Mesodermal cell (in vitro differentiated cells): ENCODE measurements around the gene ZNF813.
"Not testable (repeated sequence)": the region's sequence is repeated elsewhere in the genome, so short reads cannot be mapped to it uniquely, and the experiment has no call there.

Experiments used
- H3K27ac ChIP-seq: 2 replicates; pipeline ENCODE4 v1.7.0; 2013; ENCODE audit warnings: mild to moderate bottlenecking, low read depth, low read length, moderate library complexity; ENCODE audit not compliant: severe bottlenecking
- H3K36me3 ChIP-seq: 2 replicates; pipeline ENCODE4 v1.7.1; 2013; ENCODE audit warnings: mild to moderate bottlenecking, low read length, moderate library complexity; ENCODE audit not compliant: control insufficient read depth, insufficient read depth
- H3K4me1 ChIP-seq: one replicate; pipeline ENCODE4 v1.7.1; 2013; ENCODE audit warnings: mild to moderate bottlenecking, low read length; ENCODE audit not compliant: insufficient read depth, control insufficient read depth, poor library complexity, severe bottlenecking
- H3K4me3 ChIP-seq: 2 replicates; pipeline ENCODE4 v1.7.0; 2013; ENCODE audit warnings: low read length, control low read depth, mild to moderate bottlenecking; ENCODE audit not compliant: insufficient read depth, poor library complexity, severe bottlenecking; ENCODE audit errors: extremely low read depth
- H3K9me3 ChIP-seq: 2 replicates; pipeline ENCODE4 v1.7.1; 2013; ENCODE audit warnings: mild to moderate bottlenecking, low read length, moderate library complexity; ENCODE audit not compliant: control insufficient read depth
- WGBS, 2 experiments: methylation state at CpG; one replicate each; pipeline ENCODE4 v1.1.5; 2013; ENCODE audit warnings: missing lambda C conversion rate in 2 of 2; ENCODE audit not compliant: insufficient coverage in 2 of 2; 5-methylcytosine and 5-hydroxymethylcytosine counted together

ZNF813 gene

DNA sequence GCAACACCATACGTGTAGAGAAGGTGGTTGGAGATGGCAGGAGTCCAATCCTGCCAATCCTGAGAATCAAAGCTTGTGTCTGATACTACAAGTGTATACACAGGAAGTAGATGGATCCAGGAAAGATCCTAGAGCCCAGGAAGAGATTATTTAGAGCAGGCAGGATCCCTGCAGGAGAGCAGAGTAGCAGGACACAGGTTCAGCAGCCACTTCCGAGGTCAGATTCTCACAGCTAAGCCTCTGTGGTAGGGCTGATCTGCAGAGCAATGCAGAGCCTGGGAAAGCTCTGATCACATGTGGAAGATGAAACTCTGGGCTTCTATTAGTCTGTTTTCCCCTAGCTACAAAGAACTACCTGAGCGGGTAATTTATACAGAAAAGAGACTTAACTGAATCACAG is 41.9 kb downstream of the ZNF813 start:
- H3K9me3 ChIP-seq: no peaks in the 10 kb centered on the region
- no peaks in the 10 kb centered on the region for H3K36me3 ChIP-seq
- WGBS, 2 experiments: 89 to 100% methylated on average over 1 of the region's 3 CpGs
- no peak overlapping the region for H3K4me3 ChIP-seq
- no peak overlapping the region for H3K27ac ChIP-seq
- H3K4me1 ChIP-seq: no peaks in the 10 kb centered on the region

DNA sequence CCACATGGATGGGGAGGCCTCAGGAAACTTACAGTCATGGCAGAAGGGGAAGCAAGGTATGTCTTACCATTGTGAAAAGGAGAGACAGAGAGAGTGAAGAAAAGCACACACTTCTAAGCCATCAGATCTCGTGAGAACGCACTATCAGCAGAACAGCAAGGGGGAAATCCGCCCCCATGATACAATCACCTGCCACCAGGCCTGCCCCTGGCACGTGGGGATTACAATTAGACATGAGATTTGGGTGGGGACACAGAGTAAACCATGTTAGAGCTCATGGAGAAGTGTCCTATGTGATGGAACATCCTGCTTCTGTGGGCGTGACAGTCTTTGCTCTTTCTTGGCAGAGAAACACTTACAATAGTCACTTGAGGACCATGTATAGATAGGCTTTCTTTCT is 42.3 kb downstream of the ZNF813 start:
- no peak overlapping the region for H3K4me3 ChIP-seq
- no peaks in the 10 kb centered on the region for H3K4me1 ChIP-seq
- WGBS, 2 experiments: 58 to 85% methylated on average over 3 to 5 of the region's 5 CpGs
- no peaks in the 10 kb centered on the region for H3K9me3 ChIP-seq
- H3K27ac ChIP-seq: no peak overlapping the region
- no peaks in the 10 kb centered on the region for H3K36me3 ChIP-seq

DNA sequence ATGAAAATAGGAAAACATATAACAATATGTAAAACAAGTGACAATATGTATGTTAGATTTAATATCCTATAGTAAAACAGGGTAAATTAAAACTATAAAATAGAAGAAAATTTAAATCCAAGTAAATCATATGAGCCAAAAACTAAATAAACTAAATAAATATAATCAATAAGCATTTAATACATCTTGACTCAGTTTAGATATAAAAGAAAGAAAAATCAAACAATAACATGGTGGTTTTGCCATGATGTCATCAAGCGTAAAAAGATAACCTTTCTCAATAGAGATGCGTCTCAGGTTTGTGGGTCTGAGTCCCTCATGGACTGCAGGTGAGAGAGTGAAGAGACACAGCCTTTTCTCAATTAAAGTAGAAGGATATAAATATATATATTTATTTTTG is 43.8 kb downstream of the ZNF813 start:
- WGBS, 2 experiments: no CpG with 5 or more reads among the region's 2 CpGs
- no peaks in the 10 kb centered on the region for H3K36me3 ChIP-seq
- H3K4me3 ChIP-seq: no peak overlapping the region

DNA sequence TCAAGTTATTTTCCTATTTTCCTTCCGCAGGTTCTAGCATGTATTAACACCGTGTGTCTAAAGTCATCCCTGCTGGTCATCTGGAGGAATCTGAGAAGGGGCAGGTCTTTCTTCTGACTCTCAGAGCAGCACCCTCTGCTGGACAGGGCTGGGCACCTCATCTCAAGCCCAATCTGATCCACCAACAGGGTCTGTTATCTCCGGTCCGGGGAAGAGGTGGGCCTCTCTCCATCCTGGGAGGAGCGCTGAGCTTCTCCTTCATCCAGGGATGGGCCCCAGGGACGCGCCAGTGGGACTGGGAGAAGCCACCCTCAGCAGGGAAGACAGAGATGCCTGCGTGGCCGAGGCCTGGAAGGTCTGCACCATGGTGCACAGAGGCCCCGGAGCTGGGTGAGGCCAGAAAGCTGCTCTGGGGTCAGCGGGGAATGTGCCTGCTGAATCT is 44.4 kb downstream of the ZNF813 start:
- Histone ChIP-seq H3K36me3 (no peaks in the 10 kb centered on the region), H3K9me3 (no peaks in the 10 kb centered on the region), H3K27ac (no peak overlapping the region), H3K4me3 (no peak overlapping the region), H3K4me1 (no peaks in the 10 kb centered on the region)
- WGBS, 2 experiments: 52 to 56% methylated on average over 8 to 10 of the region's 11 CpGs

More for the DNA sequence above, 43.8 kb downstream of the ZNF813 start:
- Histone ChIP-seq H3K27ac (no peak overlapping the region), H3K9me3 (no peaks in the 10 kb centered on the region), H3K4me1 (no peaks in the 10 kb centered on the region)

DNA sequence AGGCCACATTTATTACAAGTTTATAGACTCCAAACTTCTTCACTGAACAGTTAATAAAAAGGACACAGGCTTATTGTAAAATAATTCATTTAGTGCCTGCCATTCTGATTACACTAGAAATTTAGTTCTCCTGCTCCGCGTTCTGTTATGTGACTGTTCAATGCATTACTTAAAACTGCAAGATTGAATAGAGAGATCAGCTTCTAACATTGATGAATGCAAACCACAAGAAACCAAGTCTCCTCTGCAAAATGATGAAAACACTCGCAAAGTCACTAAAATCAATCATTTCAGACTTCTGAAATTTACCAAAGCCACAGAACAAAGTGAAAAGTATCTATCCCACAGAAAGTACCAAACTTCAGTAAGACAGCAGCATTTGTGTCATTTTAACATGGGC is 47.5 kb downstream of the ZNF813 start:
- not testable (repeated sequence) for H3K4me3 ChIP-seq, H3K9me3 ChIP-seq, H3K27ac ChIP-seq, H3K4me1 ChIP-seq, H3K36me3 ChIP-seq
- 100% methylated on average over 2 of the region's 3 CpGs; no CpG with 5 or more reads in 1 of the 2 experiments for WGBS, 2 experiments

DNA sequence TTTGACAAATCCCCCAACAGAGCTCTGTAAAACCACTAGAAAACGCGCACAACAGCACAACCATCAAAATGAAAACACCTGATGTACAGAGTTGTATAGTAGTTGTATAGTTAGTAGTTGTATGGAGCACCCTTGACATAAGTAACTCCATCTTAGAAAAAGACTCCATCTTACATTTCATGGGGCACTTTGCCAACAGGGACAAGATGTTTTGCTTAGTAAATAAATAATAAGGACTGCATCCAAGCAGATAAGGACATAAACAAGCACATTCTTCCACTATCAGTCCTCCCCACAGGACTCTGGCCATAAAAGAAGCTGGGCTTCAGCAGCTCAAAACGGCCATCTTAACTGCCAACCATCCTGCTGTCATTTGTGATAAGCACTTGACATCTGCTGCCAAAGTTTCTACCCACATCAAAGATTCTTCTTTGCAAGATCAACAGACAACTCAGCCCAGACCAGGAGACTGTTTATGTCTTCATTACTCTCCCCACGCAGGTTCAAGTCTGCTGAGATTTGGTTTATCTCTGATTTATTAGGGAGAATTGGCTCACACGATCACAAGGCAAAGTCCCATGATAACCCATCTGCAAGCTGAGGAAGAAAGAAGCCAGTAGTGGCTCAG is 49.7 kb downstream of the ZNF813 start:
- H3K27ac ChIP-seq: no peak overlapping the region

DNA sequence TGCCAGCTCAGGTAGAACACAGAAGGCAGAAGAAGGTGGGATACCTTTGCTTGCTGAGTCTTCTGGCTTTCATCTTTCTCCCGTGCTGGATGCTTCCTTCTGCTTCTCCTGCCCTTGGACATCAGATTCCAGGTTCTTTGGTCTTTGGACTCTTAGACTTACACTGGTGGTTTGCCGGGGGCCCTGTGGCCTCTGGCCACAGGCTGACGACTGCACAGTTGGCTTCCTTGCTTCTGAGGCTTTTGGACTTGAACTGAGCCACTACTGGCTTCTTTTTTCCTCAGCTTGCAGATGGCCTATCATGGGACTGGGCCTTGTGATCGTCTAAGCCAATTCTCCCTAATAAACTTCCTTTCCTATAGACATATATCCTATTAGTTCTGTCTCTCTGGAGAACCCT is 50.6 kb downstream of the ZNF813 start:
- Histone ChIP-seq H3K27ac (no peak overlapping the region), H3K36me3 (peaks cover 5% of the 10 kb centered on the region), H3K9me3 (no peaks in the 10 kb centered on the region), H3K4me3 (no peak overlapping the region), H3K4me1 (peaks cover 7% of the 10 kb centered on the region)
- WGBS, 2 experiments: 77 to 90% methylated on average over 4 of the region's 4 CpGs

More for the DNA sequence above, 49.7 kb downstream of the ZNF813 start:
- 61 to 86% methylated on average over 2 of the region's 5 CpGs for WGBS, 2 experiments
- Histone ChIP-seq H3K4me3 (no peak overlapping the region), H3K4me1 (peaks cover 7% of the 10 kb centered on the region), H3K36me3 (no peaks in the 10 kb centered on the region), H3K9me3 (no peaks in the 10 kb centered on the region)

DNA sequence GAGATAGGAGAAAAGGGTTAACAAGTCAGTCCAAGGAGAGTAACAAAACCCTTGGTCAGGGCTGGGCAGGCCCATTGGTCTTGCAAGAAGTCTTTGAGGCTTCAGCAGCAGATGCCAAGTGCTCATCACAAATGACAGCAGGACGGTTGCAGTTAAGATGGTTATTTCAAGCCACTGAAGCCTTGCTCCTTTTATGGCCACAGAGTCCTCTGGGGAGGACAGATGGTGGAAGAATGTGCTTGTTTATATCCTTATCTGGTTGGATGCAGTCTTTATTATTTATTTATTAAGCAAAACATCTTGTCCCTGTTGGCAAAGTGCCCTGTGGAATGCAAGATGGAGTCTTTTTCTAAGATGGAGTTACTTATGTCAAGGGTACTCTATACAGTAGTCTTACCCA is 51.2 kb downstream of the ZNF813 start:
- H3K4me3 ChIP-seq: no peak overlapping the region
- no peak overlapping the region for H3K27ac ChIP-seq
- WGBS, 2 experiments: 50% methylated on average over 1 of the region's 1 CpG
- H3K9me3 ChIP-seq: no peaks in the 10 kb centered on the region
- peaks cover 11% of the 10 kb centered on the region for H3K36me3 ChIP-seq
- peaks cover 7% of the 10 kb centered on the region for H3K4me1 ChIP-seq

DNA sequence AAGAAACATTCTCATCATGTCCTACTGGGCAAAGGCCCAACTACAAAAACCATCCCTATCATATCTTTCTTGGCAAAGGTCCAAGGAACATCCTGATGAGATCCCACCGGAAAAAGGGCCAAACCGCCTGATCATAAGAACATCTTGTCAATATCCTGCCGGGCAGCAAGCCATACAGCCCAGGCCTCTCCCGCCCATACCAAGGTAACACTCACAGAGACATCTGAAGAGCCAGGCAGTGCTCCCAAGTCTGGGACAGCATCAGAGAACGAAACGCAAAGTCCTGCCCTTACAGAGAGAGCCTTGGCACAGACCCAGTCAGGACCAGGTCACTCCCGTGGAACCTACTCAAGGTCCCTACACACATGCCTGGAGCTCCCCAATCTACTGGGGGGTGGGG is 51.9 kb downstream of the ZNF813 start:
- peaks cover 7% of the 10 kb centered on the region for H3K4me1 ChIP-seq
- WGBS, 2 experiments: 92 to 97% methylated on average over 6 to 7 of the region's 7 CpGs
- no peaks in the 10 kb centered on the region for H3K9me3 ChIP-seq
- H3K4me3 ChIP-seq: no peak overlapping the region
- no peak overlapping the region for H3K27ac ChIP-seq
- H3K36me3 ChIP-seq: peaks cover 13% of the 10 kb centered on the region

DNA sequence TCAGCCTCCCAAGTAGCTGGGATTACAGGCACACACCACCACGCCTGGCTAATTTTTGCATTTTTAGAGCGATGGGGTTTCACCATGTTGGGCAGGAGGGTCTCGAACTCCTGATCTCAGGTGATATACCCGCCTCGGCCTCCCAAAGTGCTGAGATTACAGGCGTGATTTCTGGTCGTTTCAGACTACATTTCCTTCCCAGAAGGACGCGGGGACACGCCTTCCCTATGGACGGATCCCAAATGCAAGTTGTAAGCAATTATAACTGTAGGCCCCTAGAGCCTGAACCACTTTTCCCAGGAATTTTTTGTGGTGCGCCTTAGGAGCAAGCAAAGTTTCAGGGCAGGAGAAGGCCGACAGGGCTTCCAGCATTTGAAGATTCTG is 52.6 kb downstream of the ZNF813 start:
- H3K4me3 ChIP-seq: peak overlapping the region; percentile 87

DNA sequence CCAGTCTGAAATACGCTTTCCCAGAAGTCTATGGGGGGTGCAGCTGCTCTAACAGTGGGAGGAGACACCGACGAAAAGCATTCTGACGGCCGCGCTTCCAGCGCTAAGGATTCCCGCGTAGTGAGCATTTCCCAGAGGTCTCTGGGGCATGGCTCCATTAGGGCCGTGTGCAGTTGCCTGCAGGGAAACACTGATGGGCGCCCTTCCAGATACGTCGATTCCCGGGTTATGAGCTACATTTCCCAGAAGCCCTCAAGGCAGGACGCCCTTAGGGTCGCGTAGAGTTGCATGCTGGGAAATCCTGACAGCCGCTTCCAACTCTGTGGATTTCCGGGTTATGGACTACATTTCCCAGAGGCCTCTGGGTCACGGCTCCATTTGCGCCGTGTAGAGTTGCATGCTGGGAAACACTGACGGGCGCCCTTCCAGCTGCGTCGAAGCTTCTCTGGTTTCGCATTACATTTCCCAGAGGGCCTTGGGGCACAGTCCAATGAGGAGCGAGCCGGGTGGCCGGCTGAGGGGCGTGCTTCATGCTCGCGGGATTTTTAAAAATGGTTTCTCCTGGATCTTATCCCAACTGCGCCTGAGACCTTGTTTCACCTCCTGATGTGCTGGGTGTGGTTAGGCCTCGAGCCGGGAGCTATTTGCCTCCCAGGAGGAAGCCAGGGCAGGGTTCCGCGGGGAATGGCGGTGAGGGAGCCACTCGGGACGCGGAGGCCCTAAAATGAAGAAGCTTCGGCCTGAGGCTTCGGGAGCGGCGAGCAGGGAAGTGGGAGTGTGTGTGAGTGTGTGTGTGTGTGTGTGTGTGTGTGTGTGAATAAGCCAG is 53.2 kb downstream of the ZNF813 start:
- WGBS, 2 experiments: 4 to 6% methylated on average over 34 to 42 of the region's 46 CpGs

More for the DNA sequence above, 52.6 kb downstream of the ZNF813 start:
- peak overlapping the region; percentile 83 for H3K27ac ChIP-seq
- peaks cover 7% of the 10 kb centered on the region for H3K4me1 ChIP-seq
- WGBS, 2 experiments: 90 to 91% methylated on average over 13 of the region's 13 CpGs
- H3K9me3 ChIP-seq: no peaks in the 10 kb centered on the region
- H3K36me3 ChIP-seq: peaks cover 13% of the 10 kb centered on the region

More for the DNA sequence above, 53.2 kb downstream of the ZNF813 start:
- Histone ChIP-seq H3K4me1 (peaks cover 7% of the 10 kb centered on the region), H3K9me3 (peaks cover 4% of the 10 kb centered on the region), H3K27ac (peak overlapping the region; percentile 83), H3K36me3 (peaks cover 18% of the 10 kb centered on the region), H3K4me3 (peak overlapping the region; percentile 87)
